SH-SY5Y (cell line): Measurements from ENCODE around the gene CAMKMT.

Source experiments
- GATA2 ChIP-seq: IDR thresholded peaks from 2 replicates; pipeline ENCODE4 v1.6.1; 2011; ENCODE audit warnings: mild to moderate bottlenecking, low read depth, low read length
- GATA3 ChIP-seq: IDR thresholded peaks from 2 replicates; pipeline ENCODE4 v1.6.1; 2011; ENCODE audit warnings: low read depth, mild to moderate bottlenecking, low read length, moderate library complexity

DNA sequence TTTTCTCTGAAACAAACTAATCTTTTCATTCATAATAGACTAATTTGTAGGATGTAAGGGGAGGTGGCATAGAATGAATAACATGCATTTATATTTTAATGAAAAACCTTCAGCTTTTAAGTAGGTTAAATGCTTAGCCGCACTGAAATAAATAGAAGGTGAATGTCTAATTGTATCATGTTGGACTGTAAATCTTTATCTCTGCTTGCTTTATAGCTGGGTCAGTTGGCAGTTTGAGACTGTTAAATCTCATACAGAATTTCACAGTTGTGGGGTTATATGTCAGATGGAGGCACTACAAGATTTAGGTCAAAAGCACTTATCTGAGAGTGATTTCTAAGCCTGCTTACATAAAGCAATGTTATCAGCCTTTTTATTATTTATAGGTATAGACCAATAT is 405.0 kb downstream of the CAMKMT start:
- TF ChIP-seq GATA2 (peak; percentile 59; the same call in 1 of the 2 replicates), GATA3 (peak; percentile 74)
